ENCODE measurements around the gene CHST11.

- TF ChIP-seq, protein P1, sequence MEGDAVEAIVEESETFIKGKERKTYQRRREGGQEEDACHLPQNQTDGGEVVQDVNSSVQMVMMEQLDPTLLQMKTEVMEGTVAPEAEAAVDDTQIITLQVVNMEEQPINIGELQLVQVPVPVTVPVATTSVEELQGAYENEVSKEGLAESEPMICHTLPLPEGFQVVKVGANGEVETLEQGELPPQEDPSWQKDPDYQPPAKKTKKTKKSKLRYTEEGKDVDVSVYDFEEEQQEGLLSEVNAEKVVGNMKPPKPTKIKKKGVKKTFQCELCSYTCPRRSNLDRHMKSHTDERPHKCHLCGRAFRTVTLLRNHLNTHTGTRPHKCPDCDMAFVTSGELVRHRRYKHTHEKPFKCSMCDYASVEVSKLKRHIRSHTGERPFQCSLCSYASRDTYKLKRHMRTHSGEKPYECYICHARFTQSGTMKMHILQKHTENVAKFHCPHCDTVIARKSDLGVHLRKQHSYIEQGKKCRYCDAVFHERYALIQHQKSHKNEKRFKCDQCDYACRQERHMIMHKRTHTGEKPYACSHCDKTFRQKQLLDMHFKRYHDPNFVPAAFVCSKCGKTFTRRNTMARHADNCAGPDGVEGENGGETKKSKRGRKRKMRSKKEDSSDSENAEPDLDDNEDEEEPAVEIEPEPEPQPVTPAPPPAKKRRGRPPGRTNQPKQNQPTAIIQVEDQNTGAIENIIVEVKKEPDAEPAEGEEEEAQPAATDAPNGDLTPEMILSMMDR (IDR thresholded peaks at IDR 0.05; ENCODE audit: borderline replicate concordance, extremely low read depth, low read length, poor library complexity, severe bottlenecking) = no peak
- TF ChIP-seq EZH2 (IDR thresholded peaks at IDR 0.05; ENCODE audit: borderline replicate concordance, low read depth, low read length, severe bottlenecking) = no peak
Measured at GRCh38 chr12:104466709-104467345, 10.1 kb downstream of the CHST11 start.

Data from DND-41 (cell line).